HEK293 (cell line): ENCODE data around the gene CST1.

ENCODE experiments used
- CTCF ChIA-PET: fragments of 350-600 bp; formaldehyde crosslinking; extraction: SDS; loops from one replicate; lab custom pipeline; 2021; ENCODE audit warnings: antibody characterized with exemption; lab: Yijun Ruan, JAX
- POLR2A ChIA-PET: fragments of 300-600 bp; formaldehyde crosslinking; extraction: SDS; loops from one replicate; lab custom pipeline; 2020; ENCODE audit warnings: antibody characterized with exemption, inconsistent platforms; lab: Yijun Ruan, JAX
- H3K27ac ChIP-seq: fragments of 200-500 bp; sonication (Bioruptor generic); 2 replicates; pipeline ENCODE4 v1.5.1; 2014; ENCODE audit warnings: low read depth, low read length, control low read depth, inconsistent platforms; ENCODE audit errors: extremely low read depth
- H3K36me3 ChIP-seq, 2 experiments: fragments of 200-500 bp in 1 of 2; sonication (Bioruptor generic) in 1 of 2; 1 replicate in 1 of 2; 2 replicates in 1 of 2; pipeline ENCODE4 v1.5.1; 2014 to 2017; ENCODE audit warnings: inconsistent platforms in 2 of 2, low read length in 2 of 2; ENCODE audit not compliant: control insufficient read depth in 2 of 2, insufficient read depth in 1 of 2
- H3K4me1 ChIP-seq: fragments of 200-500 bp; sonication (Bioruptor generic); 2 replicates; pipeline ENCODE4 v1.5.1; 2014; ENCODE audit warnings: mild to moderate bottlenecking, low read length, inconsistent platforms; ENCODE audit not compliant: control insufficient read depth, insufficient read depth
- H3K4me3 ChIP-seq: 2 replicates; pipeline ENCODE4 v1.5.1; 2011; ENCODE audit warnings: low read depth, mild to moderate bottlenecking, control low read depth, low read length, moderate library complexity
- H3K9me3 ChIP-seq: fragments of 200-500 bp; sonication (Bioruptor generic); 2 replicates; pipeline ENCODE4 v1.5.1; 2014; ENCODE audit warnings: low read depth, low read length, inconsistent platforms; ENCODE audit not compliant: control insufficient read depth, insufficient read depth
- GFI1B ChIP-seq: fragments of 450-650 bp; formaldehyde crosslinking; IDR thresholded peaks from 2 replicates; pipeline ENCODE4 v1.5.1; 2016; ENCODE audit warnings: missing biosample characterization, missing genetic modification characterization
- GLI2 ChIP-seq: fragments of 450-650 bp; formaldehyde crosslinking; IDR thresholded peaks from 2 replicates; pipeline ENCODE4; 2017; ENCODE audit warnings: missing biosample characterization, missing genetic modification characterization, low read depth, borderline replicate concordance
- GLI4 ChIP-seq: fragments of 450-650 bp; formaldehyde crosslinking; IDR thresholded peaks from 2 replicates; pipeline ENCODE4 v1.5.1; 2016; ENCODE audit warnings: missing biosample characterization, missing genetic modification characterization
- KLF9 ChIP-seq: fragments of 450-650 bp; formaldehyde crosslinking; IDR thresholded peaks from 2 replicates; pipeline ENCODE4 v1.5.1; 2016; ENCODE audit warnings: missing biosample characterization, missing genetic modification characterization, low read depth
- OVOL3 ChIP-seq: fragments of 450-650 bp; formaldehyde crosslinking; IDR thresholded peaks from 2 replicates; pipeline ENCODE4 v1.5.1; 2016; ENCODE audit warnings: missing biosample characterization, missing genetic modification characterization
- PRDM1 ChIP-seq: fragments of 450-650 bp; formaldehyde crosslinking; IDR thresholded peaks from 2 replicates; pipeline ENCODE4; 2016; ENCODE audit warnings: missing biosample characterization, missing genetic modification characterization
- SETDB1 ChIP-seq: IDR thresholded peaks from one replicate; pipeline ENCODE4 v1.6.1; 2017; ENCODE audit warnings: mild to moderate bottlenecking, low read length, moderate library complexity, mixed read lengths; ENCODE audit not compliant: insufficient read length
- TRIM28 ChIP-seq: IDR thresholded peaks from 2 replicates; pipeline ENCODE4 v1.6.1; 2011; ENCODE audit warnings: low read length, control low read depth, borderline replicate concordance
- ZFP41 ChIP-seq: fragments of 450-650 bp; formaldehyde crosslinking; IDR thresholded peaks from 2 replicates; pipeline ENCODE4 v1.5.1; 2016; ENCODE audit warnings: missing biosample characterization, missing genetic modification characterization, borderline replicate concordance
- ZNF114 ChIP-seq: fragments of 450-650 bp; formaldehyde crosslinking; IDR thresholded peaks from 2 replicates; pipeline ENCODE4 v1.5.0; 2017; ENCODE audit warnings: missing biosample characterization, missing genetic modification characterization
- ZNF121 ChIP-seq: fragments of 450-650 bp; formaldehyde crosslinking; IDR thresholded peaks from 2 replicates; pipeline ENCODE4 v1.5.1; 2016; ENCODE audit warnings: missing biosample characterization, missing genetic modification characterization
- ZNF169 ChIP-seq: fragments of 450-650 bp; formaldehyde crosslinking; IDR thresholded peaks from 2 replicates; pipeline ENCODE4 v1.5.1; 2016; ENCODE audit warnings: missing biosample characterization, missing genetic modification characterization
- ZNF2 ChIP-seq: fragments of 450-650 bp; formaldehyde crosslinking; IDR thresholded peaks from 2 replicates; pipeline ENCODE4 v1.5.1; 2016; ENCODE audit warnings: missing biosample characterization, missing genetic modification characterization
- TF ChIP-seq, protein P1 (sequence below): fragments of 450-650 bp; formaldehyde crosslinking; IDR thresholded peaks from 2 replicates; pipeline ENCODE4 v1.5.1; 2016; ENCODE audit warnings: missing biosample characterization, missing genetic modification characterization
- TF ChIP-seq, protein P2 (sequence below): fragments of 450-650 bp; formaldehyde crosslinking; IDR thresholded peaks from 2 replicates; pipeline ENCODE4 v1.5.1; 2016; ENCODE audit warnings: missing biosample characterization, missing genetic modification characterization
- TF ChIP-seq, protein P3 (sequence below): fragments of 450-650 bp; formaldehyde crosslinking; IDR thresholded peaks from 2 replicates; pipeline ENCODE4 v1.5.1; 2016; ENCODE audit warnings: missing biosample characterization, missing genetic modification characterization
- TF ChIP-seq, protein P4 (sequence below): fragments of 450-650 bp; formaldehyde crosslinking; IDR thresholded peaks from 2 replicates; pipeline ENCODE4 v1.5.1; 2016; ENCODE audit warnings: missing biosample characterization, missing genetic modification characterization
- TF ChIP-seq, protein P5 (sequence below): fragments of 450-650 bp; formaldehyde crosslinking; IDR thresholded peaks from 2 replicates; pipeline ENCODE4 v1.5.1; 2017; ENCODE audit warnings: missing biosample characterization, missing genetic modification characterization
- TF ChIP-seq, protein P6 (sequence below): fragments of 450-650 bp; formaldehyde crosslinking; IDR thresholded peaks from 2 replicates; pipeline ENCODE4 v1.5.1; 2016; ENCODE audit warnings: missing biosample characterization, missing genetic modification characterization

Gene CST1

DNA sequence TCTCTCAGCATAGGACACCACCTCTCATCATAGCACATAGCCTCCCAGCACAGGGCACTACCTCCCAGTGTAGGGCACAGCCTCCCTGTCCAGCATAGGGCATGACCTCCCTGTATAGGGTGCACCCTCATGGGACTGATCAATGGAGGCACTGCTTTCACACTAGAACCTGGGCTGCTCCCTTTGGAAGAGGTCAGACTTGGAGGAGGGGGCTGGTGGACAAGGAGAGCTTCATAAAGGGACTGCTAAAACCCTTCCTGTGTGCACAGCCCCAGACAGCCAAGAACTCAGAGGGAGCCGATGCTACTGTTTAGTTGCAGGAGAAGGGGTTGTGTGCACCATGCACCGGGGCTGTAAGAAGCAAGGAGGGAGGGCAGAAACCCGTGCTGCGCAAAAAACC is 40.0 kb downstream of the CST1 start:
- no peaks in the 10 kb centered on the region for H3K4me1 ChIP-seq
- H3K36me3 ChIP-seq, result no peaks in the 10 kb centered on the region
- no peaks in the 10 kb centered on the region for H3K9me3 ChIP-seq
- H3K27ac ChIP-seq, result no peak overlapping the region
- CTCF ChIA-PET, result no interaction called here
- POLR2A ChIA-PET, result no interaction called here
- H3K4me3 ChIP-seq, result no peak overlapping the region
- TF ChIP-seq GFI1B (tag by site-specific recombination), result no peak
- TF ChIP-seq, protein P1, sequence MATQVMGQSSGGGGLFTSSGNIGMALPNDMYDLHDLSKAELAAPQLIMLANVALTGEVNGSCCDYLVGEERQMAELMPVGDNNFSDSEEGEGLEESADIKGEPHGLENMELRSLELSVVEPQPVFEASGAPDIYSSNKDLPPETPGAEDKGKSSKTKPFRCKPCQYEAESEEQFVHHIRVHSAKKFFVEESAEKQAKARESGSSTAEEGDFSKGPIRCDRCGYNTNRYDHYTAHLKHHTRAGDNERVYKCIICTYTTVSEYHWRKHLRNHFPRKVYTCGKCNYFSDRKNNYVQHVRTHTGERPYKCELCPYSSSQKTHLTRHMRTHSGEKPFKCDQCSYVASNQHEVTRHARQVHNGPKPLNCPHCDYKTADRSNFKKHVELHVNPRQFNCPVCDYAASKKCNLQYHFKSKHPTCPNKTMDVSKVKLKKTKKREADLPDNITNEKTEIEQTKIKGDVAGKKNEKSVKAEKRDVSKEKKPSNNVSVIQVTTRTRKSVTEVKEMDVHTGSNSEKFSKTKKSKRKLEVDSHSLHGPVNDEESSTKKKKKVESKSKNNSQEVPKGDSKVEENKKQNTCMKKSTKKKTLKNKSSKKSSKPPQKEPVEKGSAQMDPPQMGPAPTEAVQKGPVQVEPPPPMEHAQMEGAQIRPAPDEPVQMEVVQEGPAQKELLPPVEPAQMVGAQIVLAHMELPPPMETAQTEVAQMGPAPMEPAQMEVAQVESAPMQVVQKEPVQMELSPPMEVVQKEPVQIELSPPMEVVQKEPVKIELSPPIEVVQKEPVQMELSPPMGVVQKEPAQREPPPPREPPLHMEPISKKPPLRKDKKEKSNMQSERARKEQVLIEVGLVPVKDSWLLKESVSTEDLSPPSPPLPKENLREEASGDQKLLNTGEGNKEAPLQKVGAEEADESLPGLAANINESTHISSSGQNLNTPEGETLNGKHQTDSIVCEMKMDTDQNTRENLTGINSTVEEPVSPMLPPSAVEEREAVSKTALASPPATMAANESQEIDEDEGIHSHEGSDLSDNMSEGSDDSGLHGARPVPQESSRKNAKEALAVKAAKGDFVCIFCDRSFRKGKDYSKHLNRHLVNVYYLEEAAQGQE (tag by site-specific recombination), result no peak
- TF ChIP-seq, protein P2, sequence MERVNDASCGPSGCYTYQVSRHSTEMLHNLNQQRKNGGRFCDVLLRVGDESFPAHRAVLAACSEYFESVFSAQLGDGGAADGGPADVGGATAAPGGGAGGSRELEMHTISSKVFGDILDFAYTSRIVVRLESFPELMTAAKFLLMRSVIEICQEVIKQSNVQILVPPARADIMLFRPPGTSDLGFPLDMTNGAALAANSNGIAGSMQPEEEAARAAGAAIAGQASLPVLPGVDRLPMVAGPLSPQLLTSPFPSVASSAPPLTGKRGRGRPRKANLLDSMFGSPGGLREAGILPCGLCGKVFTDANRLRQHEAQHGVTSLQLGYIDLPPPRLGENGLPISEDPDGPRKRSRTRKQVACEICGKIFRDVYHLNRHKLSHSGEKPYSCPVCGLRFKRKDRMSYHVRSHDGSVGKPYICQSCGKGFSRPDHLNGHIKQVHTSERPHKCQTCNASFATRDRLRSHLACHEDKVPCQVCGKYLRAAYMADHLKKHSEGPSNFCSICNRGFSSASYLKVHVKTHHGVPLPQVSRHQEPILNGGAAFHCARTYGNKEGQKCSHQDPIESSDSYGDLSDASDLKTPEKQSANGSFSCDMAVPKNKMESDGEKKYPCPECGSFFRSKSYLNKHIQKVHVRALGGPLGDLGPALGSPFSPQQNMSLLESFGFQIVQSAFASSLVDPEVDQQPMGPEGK (tag by site-specific recombination), result no peak
- TF ChIP-seq, protein P3, sequence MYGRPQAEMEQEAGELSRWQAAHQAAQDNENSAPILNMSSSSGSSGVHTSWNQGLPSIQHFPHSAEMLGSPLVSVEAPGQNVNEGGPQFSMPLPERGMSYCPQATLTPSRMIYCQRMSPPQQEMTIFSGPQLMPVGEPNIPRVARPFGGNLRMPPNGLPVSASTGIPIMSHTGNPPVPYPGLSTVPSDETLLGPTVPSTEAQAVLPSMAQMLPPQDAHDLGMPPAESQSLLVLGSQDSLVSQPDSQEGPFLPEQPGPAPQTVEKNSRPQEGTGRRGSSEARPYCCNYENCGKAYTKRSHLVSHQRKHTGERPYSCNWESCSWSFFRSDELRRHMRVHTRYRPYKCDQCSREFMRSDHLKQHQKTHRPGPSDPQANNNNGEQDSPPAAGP (tag by site-specific recombination), result no peak
- TF ChIP-seq ZNF121 (tag by site-specific recombination), result no peak
- no peak for TF ChIP-seq ZNF114
- TF ChIP-seq, protein P4, sequence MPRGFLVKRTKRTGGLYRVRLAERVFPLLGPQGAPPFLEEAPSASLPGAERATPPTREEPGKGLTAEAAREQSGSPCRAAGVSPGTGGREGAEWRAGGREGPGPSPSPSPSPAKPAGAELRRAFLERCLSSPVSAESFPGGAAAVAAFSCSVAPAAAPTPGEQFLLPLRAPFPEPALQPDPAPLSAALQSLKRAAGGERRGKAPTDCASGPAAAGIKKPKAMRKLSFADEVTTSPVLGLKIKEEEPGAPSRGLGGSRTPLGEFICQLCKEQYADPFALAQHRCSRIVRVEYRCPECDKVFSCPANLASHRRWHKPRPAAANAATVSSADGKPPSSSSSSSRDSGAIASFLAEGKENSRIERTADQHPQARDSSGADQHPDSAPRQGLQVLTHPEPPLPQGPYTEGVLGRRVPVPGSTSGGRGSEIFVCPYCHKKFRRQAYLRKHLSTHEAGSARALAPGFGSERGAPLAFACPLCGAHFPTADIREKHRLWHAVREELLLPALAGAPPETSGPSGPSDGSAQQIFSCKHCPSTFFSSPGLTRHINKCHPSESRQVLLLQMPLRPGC (tag by site-specific recombination), result no peak
- TF ChIP-seq, protein P5, sequence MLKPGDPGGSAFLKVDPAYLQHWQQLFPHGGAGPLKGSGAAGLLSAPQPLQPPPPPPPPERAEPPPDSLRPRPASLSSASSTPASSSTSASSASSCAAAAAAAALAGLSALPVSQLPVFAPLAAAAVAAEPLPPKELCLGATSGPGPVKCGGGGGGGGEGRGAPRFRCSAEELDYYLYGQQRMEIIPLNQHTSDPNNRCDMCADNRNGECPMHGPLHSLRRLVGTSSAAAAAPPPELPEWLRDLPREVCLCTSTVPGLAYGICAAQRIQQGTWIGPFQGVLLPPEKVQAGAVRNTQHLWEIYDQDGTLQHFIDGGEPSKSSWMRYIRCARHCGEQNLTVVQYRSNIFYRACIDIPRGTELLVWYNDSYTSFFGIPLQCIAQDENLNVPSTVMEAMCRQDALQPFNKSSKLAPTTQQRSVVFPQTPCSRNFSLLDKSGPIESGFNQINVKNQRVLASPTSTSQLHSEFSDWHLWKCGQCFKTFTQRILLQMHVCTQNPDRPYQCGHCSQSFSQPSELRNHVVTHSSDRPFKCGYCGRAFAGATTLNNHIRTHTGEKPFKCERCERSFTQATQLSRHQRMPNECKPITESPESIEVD (tag by site-specific recombination), result no peak
- TF ChIP-seq PRDM1 (tag by site-specific recombination), result no peak
- TF ChIP-seq ZNF169 (tag by site-specific recombination), result no peak
- TF ChIP-seq GLI2 (tag by site-specific recombination), result no peak
- no peak for TF ChIP-seq SETDB1
- TF ChIP-seq, protein P6, sequence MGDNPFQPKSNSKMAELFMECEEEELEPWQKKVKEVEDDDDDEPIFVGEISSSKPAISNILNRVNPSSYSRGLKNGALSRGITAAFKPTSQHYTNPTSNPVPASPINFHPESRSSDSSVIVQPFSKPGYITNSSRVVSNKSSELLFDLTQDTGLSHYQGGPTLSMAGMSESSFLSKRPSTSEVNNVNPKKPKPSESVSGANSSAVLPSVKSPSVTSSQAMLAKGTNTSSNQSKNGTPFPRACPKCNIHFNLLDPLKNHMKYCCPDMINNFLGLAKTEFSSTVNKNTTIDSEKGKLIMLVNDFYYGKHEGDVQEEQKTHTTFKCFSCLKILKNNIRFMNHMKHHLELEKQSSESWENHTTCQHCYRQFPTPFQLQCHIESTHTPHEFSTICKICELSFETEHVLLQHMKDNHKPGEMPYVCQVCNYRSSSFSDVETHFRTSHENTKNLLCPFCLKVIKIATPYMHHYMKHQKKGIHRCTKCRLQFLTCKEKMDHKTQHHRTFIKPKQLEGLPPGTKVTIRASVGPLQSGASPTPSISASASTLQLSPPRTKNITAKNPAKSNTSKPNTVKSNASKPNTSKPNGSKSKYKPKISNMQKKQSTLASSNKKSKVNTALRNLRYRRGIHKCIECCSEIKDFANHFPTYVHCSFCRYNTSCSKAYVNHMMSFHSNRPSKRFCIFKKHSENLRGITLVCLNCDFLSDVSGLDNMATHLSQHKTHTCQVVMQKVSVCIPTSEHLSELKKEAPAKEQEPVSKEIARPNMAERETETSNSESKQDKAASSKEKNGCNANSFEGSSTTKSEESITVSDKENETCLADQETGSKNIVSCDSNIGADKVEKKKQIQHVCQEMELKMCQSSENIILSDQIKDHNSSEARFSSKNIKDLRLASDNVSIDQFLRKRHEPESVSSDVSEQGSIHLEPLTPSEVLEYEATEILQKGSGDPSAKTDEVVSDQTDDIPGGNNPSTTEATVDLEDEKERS (tag by site-specific recombination), result no peak
- TF ChIP-seq ZNF2 (tag by site-specific recombination), result no peak
- TF ChIP-seq ZFP41, result no peak
- TF ChIP-seq OVOL3, result no peak
- no peak for TF ChIP-seq GLI4
- no peak for TF ChIP-seq KLF9
- TF ChIP-seq TRIM28, result no peak
